Kidney (tissue), 14 donors: ENCODE measurements around the gene C5orf63. TPM values are rescaled to one million over a fixed set of nuclear protein-coding genes. Genes with fewer than 3 reads are reported as not detected.

Experiments used
- DNase-seq, 5 donors: peaks; one replicate each; pipeline ENCODE4 v3.0.0-alpha.2; 2013 to 2020
- FAIRE-seq: peaks from 2 replicates; lab custom pipeline; 2012; peaks lifted over from hg19 to GRCh38; lab: Jason Lieb, UNC
- H3K27ac ChIP-seq, 2 donors: one replicate each; pipeline ENCODE4 v1.7.0; 2013; ENCODE audit warnings: low read depth in 2 of 2, low read length in 2 of 2, inconsistent platforms in 1 of 2
- H3K27me3 ChIP-seq: one replicate; pipeline ENCODE4 v1.7.1; 2013; ENCODE audit warnings: low read length, inconsistent platforms; ENCODE audit not compliant: control insufficient read depth, insufficient read depth
- H3K36me3 ChIP-seq, 3 donors: one replicate each; pipeline versions ENCODE4 v1.7.0 to v1.7.1; 2013; ENCODE audit warnings: low read length in 3 of 3, control low read depth in 1 of 3, inconsistent platforms in 1 of 3; ENCODE audit not compliant: insufficient read depth in 3 of 3, control insufficient read depth in 2 of 3
- H3K4me1 ChIP-seq, 3 donors: one replicate each; pipeline versions ENCODE4 v1.7.0 to v1.7.1; 2013; ENCODE audit warnings: low read length in 3 of 3, inconsistent platforms in 1 of 3, low read depth in 1 of 3; ENCODE audit not compliant: control insufficient read depth in 2 of 3, insufficient read depth in 2 of 3
- H3K4me3 ChIP-seq, 3 donors: one replicate each; pipeline versions ENCODE4 v1.7.0 to v1.8.1; 2013; ENCODE audit warnings: low read length in 3 of 3, control low read depth in 1 of 3, inconsistent platforms in 1 of 3
- H3K9ac ChIP-seq, 3 donors: one replicate each; pipeline versions ENCODE4 v1.7.0 to v1.7.1; 2013; ENCODE audit warnings: low read length in 3 of 3, control low read depth in 1 of 3, inconsistent platforms in 1 of 3
- H3K9me3 ChIP-seq, 3 donors: one replicate each; pipeline versions ENCODE4 v1.7.0 to v1.7.1; 2013; ENCODE audit warnings: low read length in 3 of 3, control low read depth in 1 of 3, inconsistent platforms in 1 of 3; ENCODE audit not compliant: control insufficient read depth in 2 of 3, insufficient read depth in 1 of 3
- intact Hi-C: fragments of 100-400 bp; cut with DNase I; formaldehyde crosslinking; loops from one replicate; pipeline ENCODE4 v1.11.1; 2022
- polyA plus RNA-seq: library from polyadenylated mRNA; stranded (reverse); fragments of 350-450 nt; fragmentation: Illumina TruSeq; extraction: RNeasy Lipid Tissue Mini Kit (QIAGEN cat#74804); gene quantifications from one replicate; pipeline ENCODE4 v1.2.3, GENCODE V29; 2014; ENCODE audit warnings: low read depth, low replicate concordance; ENCODE audit not compliant: insufficient read depth
- total RNA-seq: library from RNA; stranded (reverse); fragmentation: NEBNext Ultra II Directional; extraction: Animal tissue kit (Norgen Biotek cat#: 25700); gene quantifications from one replicate; pipeline ENCODE4 v1.2.1, GENCODE V29; 2021
- TF ChIP-seq, protein P1 (sequence below): IDR thresholded peaks from 3 replicates; pipeline ENCODE4 v1.5.1; 2012; ENCODE audit warnings: mild to moderate bottlenecking, moderate library complexity, borderline replicate concordance; ENCODE audit not compliant: insufficient read depth; ENCODE audit errors: extremely low read depth
- donor health status: control.
- donor health status: control.
- donor health status: control.
- donor health status: control.
- donor health status: control.
- donor health status: DM: yes; HTN: yes; CAD: no.
- donor health status: Normal renal cell carcinoma (clear cell type).

Gene C5orf63
- total and polyA plus RNA-seq, 2 donors from 2014 or later, result 5.8 to 8.5 TPM

GRCh38 chr5:127001621-127002296 is 71.5 kb downstream of the C5orf63 start:
- no peak overlapping the region for H3K9ac ChIP-seq
- TF ChIP-seq, protein P1, sequence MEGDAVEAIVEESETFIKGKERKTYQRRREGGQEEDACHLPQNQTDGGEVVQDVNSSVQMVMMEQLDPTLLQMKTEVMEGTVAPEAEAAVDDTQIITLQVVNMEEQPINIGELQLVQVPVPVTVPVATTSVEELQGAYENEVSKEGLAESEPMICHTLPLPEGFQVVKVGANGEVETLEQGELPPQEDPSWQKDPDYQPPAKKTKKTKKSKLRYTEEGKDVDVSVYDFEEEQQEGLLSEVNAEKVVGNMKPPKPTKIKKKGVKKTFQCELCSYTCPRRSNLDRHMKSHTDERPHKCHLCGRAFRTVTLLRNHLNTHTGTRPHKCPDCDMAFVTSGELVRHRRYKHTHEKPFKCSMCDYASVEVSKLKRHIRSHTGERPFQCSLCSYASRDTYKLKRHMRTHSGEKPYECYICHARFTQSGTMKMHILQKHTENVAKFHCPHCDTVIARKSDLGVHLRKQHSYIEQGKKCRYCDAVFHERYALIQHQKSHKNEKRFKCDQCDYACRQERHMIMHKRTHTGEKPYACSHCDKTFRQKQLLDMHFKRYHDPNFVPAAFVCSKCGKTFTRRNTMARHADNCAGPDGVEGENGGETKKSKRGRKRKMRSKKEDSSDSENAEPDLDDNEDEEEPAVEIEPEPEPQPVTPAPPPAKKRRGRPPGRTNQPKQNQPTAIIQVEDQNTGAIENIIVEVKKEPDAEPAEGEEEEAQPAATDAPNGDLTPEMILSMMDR, result no peak
- no peak overlapping the region for H3K4me3 ChIP-seq
- no peaks in the 10 kb centered on the region for H3K9me3 ChIP-seq
- no peak overlapping the region for H3K27ac ChIP-seq
- intact Hi-C loops, result no loop called here
- no peak for DNase-seq
- H3K36me3 ChIP-seq, result no peaks in the 10 kb centered on the region
- H3K4me1 ChIP-seq, result no peaks in the 10 kb centered on the region
- H3K27me3 ChIP-seq, result no peaks in the 10 kb centered on the region
- no peak for FAIRE-seq

Other genes starting within 250 kb of the C5orf63 start
- 8.0 TPM for gene MARCHF3, start 42.9 kb downstream of the C5orf63 start, total RNA-seq
- gene MARCHF3, start 42.9 kb downstream of the C5orf63 start, polyA plus RNA-seq, result 1.5 TPM
- gene MEGF10, start 217.3 kb upstream of the C5orf63 start, total RNA-seq, result 0.25 TPM
- gene MEGF10, start 217.3 kb upstream of the C5orf63 start, polyA plus RNA-seq, result 0.09 TPM